ENCODE results near the gene UBA6.
"Not testable (repeated sequence)": the region's sequence is repeated elsewhere in the genome, so short reads cannot be mapped to it uniquely, and the experiment has no call there.

UBA6 gene

DNA sequence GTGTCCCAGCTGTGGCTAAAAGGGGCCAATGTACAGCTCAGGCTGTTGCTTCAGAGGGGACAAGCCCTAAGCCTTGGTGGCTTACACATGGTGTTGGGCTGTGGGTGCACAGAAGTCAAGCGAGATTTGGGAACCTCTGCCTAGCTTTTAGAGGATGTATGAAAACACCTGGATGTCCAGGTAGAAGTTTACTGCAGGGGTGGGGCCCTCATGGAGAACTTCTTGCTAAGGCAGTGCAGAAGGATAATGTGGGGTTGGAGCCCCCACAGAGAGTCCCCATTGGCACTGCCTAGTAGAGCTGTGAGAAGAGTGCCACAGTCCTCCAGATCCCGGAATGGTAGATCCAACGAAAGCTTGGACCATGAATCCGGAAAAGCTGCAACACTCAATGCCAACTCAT lies 40.5 kb downstream of the UBA6 start:
- DNase-seq (ENCODE audit: low read depth in 2 of 2) = no peak

GRCh38 chr4:67659065-67659464 lies 41.9 kb downstream of the UBA6 start:
- no peak for DNase-seq (ENCODE audit: low read depth in 2 of 2)

DNA sequence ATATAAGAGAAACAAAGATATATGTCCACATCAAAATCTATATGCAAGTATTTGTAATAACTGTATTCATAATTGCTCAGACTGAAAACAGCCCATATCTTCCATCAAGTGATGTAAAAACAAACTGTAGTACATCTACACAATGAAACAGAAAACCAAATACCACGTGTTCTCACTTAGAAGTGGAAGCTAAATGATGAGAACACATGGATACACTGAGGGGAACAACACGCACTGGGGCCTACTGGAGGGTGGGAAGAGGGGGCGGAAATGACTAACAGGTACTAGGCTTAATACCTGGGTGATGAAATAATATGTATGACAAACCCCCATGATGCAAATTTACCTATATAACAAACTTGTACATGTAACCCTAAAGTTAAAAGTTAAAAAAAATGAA lies 42.7 kb downstream of the UBA6 start:
- no peak for DNase-seq (ENCODE audit: low read depth in 2 of 2)

DNA sequence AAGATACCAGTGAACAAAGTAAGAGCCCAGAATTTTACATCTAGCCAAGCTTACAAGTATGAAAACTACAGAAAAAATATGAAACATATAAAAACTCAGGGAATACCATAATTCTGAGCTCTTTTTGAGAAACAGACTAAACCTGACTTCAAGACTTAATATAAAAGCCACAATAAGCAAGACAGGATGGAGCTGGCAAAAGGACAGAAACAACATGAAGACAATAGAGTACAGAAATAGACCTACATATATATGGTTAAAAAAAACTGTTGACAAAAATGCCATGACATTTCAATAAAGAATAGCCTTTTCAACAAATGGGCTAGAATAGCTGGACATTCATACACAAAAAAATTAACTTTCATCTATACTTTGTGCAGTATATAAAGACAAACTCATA lies 49.4 kb downstream of the UBA6 start:
- DNase-seq (ENCODE audit: low read depth in 2 of 2) = no peak

GRCh38 chr4:67638136-67638535 lies 62.8 kb downstream of the UBA6 start:
- no peak for DNase-seq (ENCODE audit: low read depth in 2 of 2)

GRCh38 chr4:67636978-67637377 lies 64.0 kb downstream of the UBA6 start:
- DNase-seq (ENCODE audit: low read depth in 2 of 2) = not testable (repeated sequence)

DNA sequence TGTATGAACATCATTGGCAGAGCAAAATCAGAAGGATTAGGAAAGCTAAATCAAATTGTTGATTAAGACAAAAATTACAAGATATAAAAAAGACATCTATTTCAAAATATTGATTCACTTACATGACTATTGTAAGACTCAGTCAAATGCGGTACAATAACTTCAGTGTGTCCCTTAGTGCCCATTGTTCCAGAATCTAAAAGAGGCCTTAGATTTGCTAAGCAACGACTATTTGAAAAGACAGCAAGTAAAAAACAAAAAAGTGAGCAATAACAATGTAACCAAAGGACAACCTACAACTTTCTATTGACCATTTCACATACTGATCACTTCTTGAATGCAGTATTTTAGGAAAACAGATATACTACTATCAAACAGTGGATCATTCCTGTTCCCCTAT lies 65.6 kb downstream of the UBA6 start:
- DNase-seq (ENCODE audit: low read depth in 2 of 2) = no peak

- DNase-seq (ENCODE audit: low read depth in 2 of 2) = no peak
These were observed 66.2 kb downstream of the UBA6 start for GRCh38 chr4:67634741-67635140.

- no peak for DNase-seq (ENCODE audit: low read depth in 2 of 2)
These were observed 68.5 kb downstream of the UBA6 start for GRCh38 chr4:67632492-67632891.

- no peak for DNase-seq (ENCODE audit: low read depth in 2 of 2)
These were observed 76.0 kb downstream of the UBA6 start for GRCh38 chr4:67624939-67625338.

DNA sequence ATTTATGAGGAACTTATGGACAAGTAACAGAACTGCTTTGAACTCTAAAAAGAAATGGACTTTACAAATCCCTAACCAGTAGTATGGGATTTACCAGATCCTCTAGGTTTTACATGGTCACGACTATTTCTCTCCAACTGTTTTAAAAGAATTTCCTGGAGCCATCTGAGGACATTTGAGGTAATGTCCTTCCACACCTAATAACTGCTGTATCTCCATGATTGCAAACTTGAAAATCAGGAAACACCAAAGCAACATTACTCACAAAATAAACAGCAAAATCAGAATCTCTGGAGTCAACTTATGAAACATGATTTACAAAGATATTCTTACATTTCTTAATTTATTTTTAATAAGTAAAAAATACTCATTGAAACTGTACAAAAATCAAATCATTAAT lies 84.5 kb downstream of the UBA6 start:
- no peak for DNase-seq (ENCODE audit: low read depth in 2 of 2)

GRCh38 chr4:67615119-67615518 lies 85.8 kb downstream of the UBA6 start:
- DNase-seq (ENCODE audit: low read depth in 2 of 2) = no peak

DNA sequence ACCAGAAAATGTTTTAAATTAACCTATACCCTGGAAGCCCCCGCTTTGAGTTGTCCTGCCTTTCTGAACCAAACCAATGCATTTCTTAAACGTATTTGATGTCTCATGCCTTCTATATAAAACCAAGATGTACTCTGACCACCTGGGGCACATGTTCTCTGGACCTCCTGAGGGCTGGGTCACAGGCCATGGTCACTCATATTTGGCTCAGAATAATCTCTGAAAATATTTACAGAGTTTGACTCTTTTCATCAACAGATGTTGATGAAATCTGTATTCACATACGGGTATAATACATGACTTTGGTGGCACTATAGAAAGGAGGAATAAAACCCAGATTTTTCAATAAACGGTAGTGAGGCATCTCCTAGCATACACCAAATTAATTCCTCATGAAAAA lies 86.8 kb downstream of the UBA6 start:
- no peak for DNase-seq (ENCODE audit: low read depth in 2 of 2)

- DNase-seq (ENCODE audit: low read depth in 2 of 2) = no peak
These were observed 92.9 kb downstream of the UBA6 start for GRCh38 chr4:67608027-67608426.

GRCh38 chr4:67604749-67605148 lies 96.2 kb downstream of the UBA6 start:
- no peak for DNase-seq (ENCODE audit: low read depth in 2 of 2)

GRCh38 chr4:67604029-67604381 lies 97.0 kb downstream of the UBA6 start:
- DNase-seq (ENCODE audit: low read depth in 2 of 2) = no peak

DNA sequence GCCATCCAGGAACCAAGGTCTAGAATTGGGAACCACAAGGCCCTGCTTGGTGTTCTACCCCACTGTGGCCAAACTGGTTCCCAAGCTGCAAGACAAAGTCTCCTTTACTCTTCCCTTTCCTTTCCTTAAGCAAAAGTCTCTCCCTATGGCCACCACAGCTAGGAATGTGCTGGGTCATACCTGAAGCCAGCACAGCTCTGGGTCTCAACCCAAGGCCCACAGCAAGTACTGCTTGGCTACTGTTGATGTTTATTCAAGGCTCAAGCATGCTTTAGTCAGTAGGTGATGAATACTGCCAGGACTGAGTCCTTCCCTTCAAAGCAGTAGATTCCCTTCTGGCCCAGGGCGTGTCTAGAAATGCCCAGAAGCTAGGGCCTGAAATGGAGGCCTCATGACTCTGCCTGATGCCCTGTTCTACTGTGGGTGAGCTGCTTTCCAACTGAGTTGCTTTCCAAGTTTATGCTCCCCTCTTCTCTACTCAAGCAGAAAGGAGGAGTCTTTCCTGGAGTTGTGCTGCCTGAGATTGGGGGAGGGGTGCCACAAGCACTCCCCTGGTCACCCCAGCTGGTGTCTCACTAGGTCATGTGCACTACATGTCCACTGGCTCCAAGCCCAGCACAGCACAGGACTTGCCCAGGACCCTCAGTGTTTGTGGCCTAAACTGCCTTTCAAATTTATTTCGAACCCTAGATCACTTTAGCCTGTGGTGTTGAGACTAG lies 97.5 kb downstream of the UBA6 start:
- DNase-seq (ENCODE audit: low read depth in 2 of 2) = no peak

DNA sequence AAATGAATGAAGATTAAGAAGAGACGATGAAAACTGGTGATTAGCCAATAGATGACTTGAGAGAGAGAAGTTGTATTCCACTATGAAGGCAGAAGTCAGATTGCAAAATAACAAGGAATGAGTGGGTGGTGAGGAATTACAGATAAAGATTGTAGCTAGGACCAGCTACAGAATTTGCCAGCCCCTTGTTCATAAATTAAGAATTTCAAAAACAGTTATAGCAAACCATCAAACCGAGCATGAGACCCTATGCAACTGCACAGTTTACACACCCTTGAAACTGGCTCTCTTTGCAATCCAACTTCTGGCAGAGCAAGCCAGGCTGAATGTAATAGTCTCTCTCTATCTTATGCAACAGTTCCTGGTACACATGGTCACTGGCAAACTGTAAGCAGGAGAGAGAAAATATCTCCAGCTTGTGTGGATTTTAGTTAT lies 107.2 kb downstream of the UBA6 start:
- no peak for DNase-seq (ENCODE audit: low read depth in 2 of 2)

- DNase-seq (ENCODE audit: low read depth in 2 of 2) = no peak
These were observed 113.8 kb downstream of the UBA6 start for GRCh38 chr4:67587156-67587555.

GRCh38 chr4:67584496-67584895 lies 116.5 kb downstream of the UBA6 start:
- DNase-seq (ENCODE audit: low read depth in 2 of 2) = no peak

GRCh38 chr4:67581913-67582312 lies 119.0 kb downstream of the UBA6 start:
- no peak for DNase-seq (ENCODE audit: low read depth in 2 of 2)

DNA sequence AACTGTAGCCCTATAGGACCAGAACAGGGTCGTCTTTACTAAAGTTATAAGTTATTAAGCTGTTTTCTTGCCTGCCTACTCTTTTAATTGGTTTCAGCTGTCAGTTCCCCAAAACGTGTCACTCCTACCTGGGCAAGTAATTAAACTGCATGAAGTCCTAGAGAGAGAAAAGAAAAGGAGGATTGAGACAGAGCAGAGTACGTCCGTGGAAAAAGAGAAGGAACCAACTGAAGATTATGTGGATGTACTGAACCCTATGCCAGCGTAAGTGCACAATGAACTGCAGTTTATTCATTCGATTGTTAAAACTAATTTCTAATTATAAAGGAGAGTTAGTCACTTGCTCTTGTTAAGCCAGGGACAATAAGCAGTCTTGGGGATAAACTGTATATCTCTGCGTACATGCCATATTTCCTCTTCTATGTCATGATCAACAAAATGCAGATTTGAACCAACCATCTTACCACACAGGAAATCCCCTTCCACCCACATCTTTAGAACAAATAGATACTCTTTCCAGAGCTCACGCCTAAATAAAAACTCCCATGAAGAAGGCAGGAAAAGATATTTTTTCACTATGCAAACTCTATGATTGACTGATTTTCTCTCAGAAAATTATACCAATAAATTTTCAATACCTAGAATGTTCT lies 119.6 kb downstream of the UBA6 start:
- DNase-seq (ENCODE audit: low read depth in 2 of 2) = no peak

GRCh38 chr4:67580577-67580976 lies 120.4 kb downstream of the UBA6 start:
- no peak for DNase-seq (ENCODE audit: low read depth in 2 of 2)

- DNase-seq (ENCODE audit: low read depth in 2 of 2) = no peak
These were observed 124.4 kb downstream of the UBA6 start for GRCh38 chr4:67576538-67576937.
